Cardiac muscle cell (in vitro differentiated cells and primary cell): ENCODE results near the gene RALGPS2. TPM values are rescaled to one million over a fixed set of nuclear protein-coding genes. Genes with fewer than 3 reads are reported as not detected.
A peak's percentile ranks its signal among the peaks of the same experiment; 100 is the strongest.
"Not testable (repeated sequence)": the region's sequence is repeated elsewhere in the genome, so short reads cannot be mapped to it uniquely, and the experiment has no call there.

Experiments used
- DNase-seq, 2 donors: peaks; one replicate each; pipeline versions ENCODE4 v3.0.0 to v3.0.0-alpha.2; 2010 to 2017; ENCODE audit warnings: low read depth in 1 of 2, low spot score in 1 of 2
- H3K27ac ChIP-seq: fragments of 200-600 bp; sonication (generic); 2 replicates; pipeline ENCODE4 v1.5.1; 2016
- H3K27me3 ChIP-seq: fragments of 200-600 bp; sonication (generic); 2 replicates; pipeline ENCODE4 v1.6.0; 2016; ENCODE audit warnings: control low read depth
- H3K36me3 ChIP-seq: fragments of 200-600 bp; sonication (generic); 2 replicates; pipeline ENCODE4 v1.5.1; 2016; ENCODE audit warnings: control low read depth
- H3K4me1 ChIP-seq: fragments of 200-600 bp; sonication (generic); 2 replicates; pipeline ENCODE4 v1.8.1; 2017; ENCODE audit warnings: low read depth, mild to moderate bottlenecking, mixed run types
- H3K4me3 ChIP-seq: fragments of 200-600 bp; sonication (generic); 2 replicates; pipeline ENCODE4 v1.5.1; 2016; ENCODE audit warnings: mild to moderate bottlenecking
- H3K9me3 ChIP-seq: fragments of 200-600 bp; sonication (generic); 2 replicates; pipeline ENCODE4 v1.5.1; 2017; ENCODE audit warnings: low read depth, mild to moderate bottlenecking, control low read depth
- CTCF ChIP-seq: IDR thresholded peaks from 2 replicates; pipeline ENCODE4 v1.5.1; 2012; ENCODE audit warnings: low read depth, mild to moderate bottlenecking, low read length
- polyA plus RNA-seq: library from polyadenylated mRNA; unstranded; fragments of >200 nt; fragmentation: Nextera tagmentation; extraction: Ambion mirVana; gene quantifications from 2 replicates; pipeline ENCODE4 v1.2.1, GENCODE V29; 2016
- total RNA-seq: library from RNA; depleted of rRNA; stranded (reverse); fragments of >200 nt; gene quantifications from 2 replicates; pipeline ENCODE4 v1.2.3, GENCODE V29; 2016

The RALGPS2 gene
- total and polyA plus RNA-seq, 2 experiments from 2014 or later = 10.3 to 27.3 TPM

GRCh38 chr1:178752891-178753290 is 27.8 kb downstream of the RALGPS2 start:
- H3K4me1 ChIP-seq = no peaks in the 10 kb centered on the region
- no peaks in the 10 kb centered on the region for H3K9me3 ChIP-seq
- no peak overlapping the region for H3K27ac ChIP-seq
- TF ChIP-seq CTCF = no peak
- no peaks in the 10 kb centered on the region for H3K36me3 ChIP-seq
- no peaks in the 10 kb centered on the region for H3K27me3 ChIP-seq
- H3K4me3 ChIP-seq = no peak overlapping the region
- no peak for DNase-seq

- H3K36me3 ChIP-seq, H3K9me3 ChIP-seq, DNase-seq, H3K27me3 ChIP-seq, H3K4me1 ChIP-seq, H3K27ac ChIP-seq, H3K4me3 ChIP-seq: not testable (repeated sequence)
Measured at GRCh38 chr1:178754655-178755256, 29.7 kb downstream of the RALGPS2 start.

- Histone ChIP-seq H3K4me3 (no peak overlapping the region), H3K36me3 (no peaks in the 10 kb centered on the region), H3K4me1 (no peaks in the 10 kb centered on the region), H3K27ac (no peak overlapping the region), H3K27me3 (no peaks in the 10 kb centered on the region), H3K9me3 (no peaks in the 10 kb centered on the region)
- DNase-seq = peak; percentile 6 to 62
- TF ChIP-seq CTCF = peak; percentile 82
Measured at GRCh38 chr1:178768423-178768822, 43.4 kb downstream of the RALGPS2 start.

- no peak overlapping the region for H3K4me3 ChIP-seq
- no peak for TF ChIP-seq CTCF
Measured at GRCh38 chr1:178772952-178773351, 47.9 kb downstream of the RALGPS2 start.

GRCh38 chr1:178774263-178774662 is 49.2 kb downstream of the RALGPS2 start:
- DNase-seq = peak; percentile 2 to 59
- Histone ChIP-seq H3K36me3 (no peaks in the 10 kb centered on the region), H3K9me3 (no peaks in the 10 kb centered on the region), H3K4me1 (no peaks in the 10 kb centered on the region), H3K4me3 (no peak overlapping the region), H3K27me3 (no peaks in the 10 kb centered on the region), H3K27ac (no peak overlapping the region)
- peak; percentile 20 for TF ChIP-seq CTCF

More at GRCh38 chr1:178772952-178773351, 47.9 kb downstream of the RALGPS2 start:
- Histone ChIP-seq H3K4me1 (no peaks in the 10 kb centered on the region), H3K36me3 (no peaks in the 10 kb centered on the region), H3K27ac (no peak overlapping the region), H3K9me3 (no peaks in the 10 kb centered on the region), H3K27me3 (no peaks in the 10 kb centered on the region)
- DNase-seq = no peak

- no peak for TF ChIP-seq CTCF
- Histone ChIP-seq H3K27me3 (no peaks in the 10 kb centered on the region), H3K9me3 (no peaks in the 10 kb centered on the region), H3K4me1 (no peaks in the 10 kb centered on the region), H3K36me3 (no peaks in the 10 kb centered on the region), H3K27ac (no peak overlapping the region), H3K4me3 (no peak overlapping the region)
- no peak for DNase-seq
Measured at GRCh38 chr1:178776553-178776952, 51.5 kb downstream of the RALGPS2 start.
